ENCODE results near the gene CTNNA3. TPM values are rescaled to one million over a fixed set of nuclear protein-coding genes. Genes with fewer than 3 reads are reported as not detected.
"Not testable (repeated sequence)": the region's sequence is repeated elsewhere in the genome, so short reads cannot be mapped to it uniquely, and the experiment has no call there.

Gene CTNNA3
- polyA plus RNA-seq (2012; ENCODE audit: insufficient read depth, insufficient read length), result not detected

GRCh38 chr10:67696029-67696428 is at the start of gene CTNNA3:
Gene CTNNA3, minus strand, starts transcription at chr10:67696195.
- no peak for DNase-seq (ENCODE audit: low read depth, low spot score)
- no peak within 1 kb of the TSS for H3K4me3 ChIP-seq (ENCODE audit: low read length)

GRCh38 chr10:67735430-67735829 is 39.4 kb upstream of the CTNNA3 start:
- DNase-seq (ENCODE audit: low read depth, low spot score), result no peak

GRCh38 chr10:67733511-67733910 is 37.5 kb upstream of the CTNNA3 start:
- no peak overlapping the region for H3K4me3 ChIP-seq (ENCODE audit: low read length)
- DNase-seq (ENCODE audit: low read depth, low spot score), result no peak

More at GRCh38 chr10:67735430-67735829, 39.4 kb upstream of the CTNNA3 start:
- H3K4me3 ChIP-seq (ENCODE audit: low read length), result no peak overlapping the region

GRCh38 chr10:67725567-67725966 is 29.6 kb upstream of the CTNNA3 start:
- no peak overlapping the region for H3K4me3 ChIP-seq (ENCODE audit: low read length)
- no peak for DNase-seq (ENCODE audit: low read depth, low spot score)

GRCh38 chr10:67723601-67724000 is 27.6 kb upstream of the CTNNA3 start:
- DNase-seq (ENCODE audit: low read depth, low spot score), result no peak

GRCh38 chr10:67722113-67722512 is 26.1 kb upstream of the CTNNA3 start:
- no peak for DNase-seq (ENCODE audit: low read depth, low spot score)
- no peak overlapping the region for H3K4me3 ChIP-seq (ENCODE audit: low read length)

More at GRCh38 chr10:67723601-67724000, 27.6 kb upstream of the CTNNA3 start:
- H3K4me3 ChIP-seq (ENCODE audit: low read length), result no peak overlapping the region

GRCh38 chr10:67716455-67716854 is 20.5 kb upstream of the CTNNA3 start:
- H3K4me3 ChIP-seq (ENCODE audit: low read length); DNase-seq (ENCODE audit: low read depth, low spot score): not testable (repeated sequence)

- no peak for DNase-seq (ENCODE audit: low read depth, low spot score)
- H3K4me3 ChIP-seq (ENCODE audit: low read length), result no peak overlapping the region
Measured at GRCh38 chr10:67705921-67706320, 9.9 kb upstream of the CTNNA3 start.

- DNase-seq (ENCODE audit: low read depth, low spot score), result not testable (repeated sequence)
Measured at GRCh38 chr10:67699613-67700270, 3.7 kb upstream of the CTNNA3 start.

GRCh38 chr10:67698164-67698563 is 2.2 kb upstream of the CTNNA3 start:
- H3K4me3 ChIP-seq (ENCODE audit: low read length), result no peak overlapping the region

More at GRCh38 chr10:67699613-67700270, 3.7 kb upstream of the CTNNA3 start:
- not testable (repeated sequence) for H3K4me3 ChIP-seq (ENCODE audit: low read length)

GRCh38 chr10:67697724-67698131 is 1.7 kb upstream of the CTNNA3 start:
- DNase-seq (ENCODE audit: low read depth, low spot score), result peak; percentile 51
- no peak overlapping the region for H3K4me3 ChIP-seq (ENCODE audit: low read length)

More at GRCh38 chr10:67698164-67698563, 2.2 kb upstream of the CTNNA3 start:
- no peak for DNase-seq (ENCODE audit: low read depth, low spot score)

GRCh38 chr10:67696679-67697078 is 684 bp upstream of the CTNNA3 start:
- DNase-seq (ENCODE audit: low read depth, low spot score), result no peak

GRCh38 chr10:67695555-67695954 is 440 bp downstream of the CTNNA3 start:
- DNase-seq (ENCODE audit: low read depth, low spot score), result no peak
- H3K4me3 ChIP-seq (ENCODE audit: low read length), result no peak overlapping the region

More at GRCh38 chr10:67696679-67697078, 684 bp upstream of the CTNNA3 start:
- no peak overlapping the region for H3K4me3 ChIP-seq (ENCODE audit: low read length)

GRCh38 chr10:67691861-67692260 is 4.1 kb downstream of the CTNNA3 start:
- not testable (repeated sequence) for H3K4me3 ChIP-seq (ENCODE audit: low read length); DNase-seq (ENCODE audit: low read depth, low spot score)

- DNase-seq (ENCODE audit: low read depth, low spot score); H3K4me3 ChIP-seq (ENCODE audit: low read length): not testable (repeated sequence)
Measured at GRCh38 chr10:67690540-67690939, 5.5 kb downstream of the CTNNA3 start.

GRCh38 chr10:67684140-67684539 is 11.9 kb downstream of the CTNNA3 start:
- not testable (repeated sequence) for H3K4me3 ChIP-seq (ENCODE audit: low read length); DNase-seq (ENCODE audit: low read depth, low spot score)

- DNase-seq (ENCODE audit: low read depth, low spot score), result no peak
- H3K4me3 ChIP-seq (ENCODE audit: low read length), result no peak overlapping the region
Measured at GRCh38 chr10:67678335-67678974, 17.5 kb downstream of the CTNNA3 start.

- no peak for DNase-seq (ENCODE audit: low read depth, low spot score)
- no peak overlapping the region for H3K4me3 ChIP-seq (ENCODE audit: low read length)
Measured at GRCh38 chr10:67676208-67676825, 19.7 kb downstream of the CTNNA3 start.

GRCh38 chr10:67670401-67670800 is 25.6 kb downstream of the CTNNA3 start:
- no peak overlapping the region for H3K4me3 ChIP-seq (ENCODE audit: low read length)
- no peak for DNase-seq (ENCODE audit: low read depth, low spot score)

- DNase-seq (ENCODE audit: low read depth, low spot score), result no peak
Measured at GRCh38 chr10:67669978-67670377, 26.0 kb downstream of the CTNNA3 start.

More at GRCh38 chr10:67669978-67670377, 26.0 kb downstream of the CTNNA3 start:
- no peak overlapping the region for H3K4me3 ChIP-seq (ENCODE audit: low read length)
